HL-60/S4 (cell line): ENCODE data around the gene CRTC2.
"Not testable (repeated sequence)": the region's sequence is repeated elsewhere in the genome, so short reads cannot be mapped to it uniquely, and the experiment has no call there.

Experiments used
- in situ Hi-C: fragments of 300-500 bp; cut with MboI; formaldehyde crosslinking; loops from 2 replicates; pipeline ENCODE4 v1.14.3; 2022; ENCODE audit warnings: low sequenced_read_pairs

CRTC2 gene

GRCh38 chr1:153929981-153930948 is 28.1 kb downstream of the CRTC2 start:
- in situ Hi-C loops = no loop called here

GRCh38 chr1:153929426-153929825 is 29.0 kb downstream of the CRTC2 start:
- in situ Hi-C loops = no loop called here

- in situ Hi-C loops = no loop called here
Measured at GRCh38 chr1:153928791-153929341, 29.5 kb downstream of the CRTC2 start.

- in situ Hi-C loops = no loop called here
Measured at GRCh38 chr1:153928245-153928644, 30.2 kb downstream of the CRTC2 start.

GRCh38 chr1:153926405-153926804 is 32.0 kb downstream of the CRTC2 start:
- in situ Hi-C loops = no loop called here

GRCh38 chr1:153922972-153923925 is 35.2 kb downstream of the CRTC2 start, which contains the start of gene GATAD2B:
Gene GATAD2B, minus strand, starts transcription at chr1:153922972. Its CDS starts 94,625 bp downstream, at chr1:153828347.
- in situ Hi-C loops = no loop called here

GRCh38 chr1:153922076-153922971 is 36.1 kb downstream of the CRTC2 start:
- in situ Hi-C loops = no loop called here

GRCh38 chr1:153921803-153922075 is 36.7 kb downstream of the CRTC2 start:
- in situ Hi-C loops = no loop called here

- in situ Hi-C loops = no loop called here
Measured at GRCh38 chr1:153921080-153921802, 37.2 kb downstream of the CRTC2 start.

GRCh38 chr1:153919876-153920852 is 38.2 kb downstream of the CRTC2 start:
- in situ Hi-C loops = no loop called here

GRCh38 chr1:153916297-153916696 is 42.1 kb downstream of the CRTC2 start:
- in situ Hi-C loops = no loop called here

- in situ Hi-C loops = no loop called here
Measured at GRCh38 chr1:153912349-153912748, 46.1 kb downstream of the CRTC2 start.

GRCh38 chr1:153910560-153910959 is 47.9 kb downstream of the CRTC2 start:
- in situ Hi-C loops = not testable (repeated sequence)

GRCh38 chr1:153908071-153908470 is 50.3 kb downstream of the CRTC2 start:
- in situ Hi-C loops = no loop called here

- in situ Hi-C loops = no loop called here
Measured at GRCh38 chr1:153907134-153907533, 51.3 kb downstream of the CRTC2 start.

GRCh38 chr1:153906396-153906795 is 52.0 kb downstream of the CRTC2 start:
- in situ Hi-C loops = no loop called here

- in situ Hi-C loops = not testable (repeated sequence)
Measured at GRCh38 chr1:153905908-153906307, 52.5 kb downstream of the CRTC2 start.

GRCh38 chr1:153903841-153904455 is 54.5 kb downstream of the CRTC2 start:
- in situ Hi-C loops = no loop called here
